GM19452 (cell line): ENCODE results near the gene PHF5A.
"Not testable (repeated sequence)": the region's sequence is repeated elsewhere in the genome, so short reads cannot be mapped to it uniquely, and the experiment has no call there.

Experiments used
- ATAC-seq: cut with Tn5 transposase; IDR thresholded peaks from one replicate; pipeline ENCODE4 v1.9.1; 2021; ENCODE audit not compliant: unreplicated experiment

The PHF5A gene

DNA sequence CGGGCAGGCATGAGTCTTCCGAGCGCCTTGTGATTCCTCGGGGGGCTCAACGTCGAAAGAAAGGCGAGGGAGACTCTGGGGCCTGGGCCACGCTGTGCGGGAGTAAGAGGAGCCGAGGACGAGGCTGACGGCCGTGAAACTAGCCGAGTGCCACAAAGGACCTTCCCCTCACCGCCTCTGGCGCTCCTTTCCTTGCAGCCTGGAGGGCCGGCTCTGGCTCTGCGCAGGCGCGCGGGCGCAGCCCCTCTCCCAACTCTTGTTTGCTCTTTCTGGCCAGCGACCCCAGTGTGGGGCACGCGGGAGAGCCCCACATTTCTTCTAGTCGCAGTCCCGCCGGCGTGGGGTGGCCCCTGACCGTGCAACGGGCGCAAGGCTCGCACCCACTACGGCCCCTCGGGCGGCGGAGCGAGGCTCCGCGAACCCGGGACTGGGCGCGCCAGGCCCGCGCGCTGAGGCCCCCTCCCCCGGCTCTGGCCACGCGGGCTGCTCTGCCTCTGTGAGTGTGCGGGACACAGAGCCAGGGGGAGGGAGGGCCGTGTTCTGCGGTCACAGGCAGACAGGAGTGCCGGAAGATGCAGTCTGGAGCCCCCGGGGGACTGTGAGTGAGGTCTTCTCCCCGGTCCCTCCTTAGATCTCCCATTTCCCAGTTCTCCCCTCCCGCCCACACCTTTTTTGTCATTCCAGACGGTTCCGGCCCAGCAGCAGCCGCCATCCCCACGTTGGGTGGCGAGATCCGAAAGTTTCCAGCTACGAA lies 20.9 kb downstream of the PHF5A start:
- no peak for ATAC-seq

DNA sequence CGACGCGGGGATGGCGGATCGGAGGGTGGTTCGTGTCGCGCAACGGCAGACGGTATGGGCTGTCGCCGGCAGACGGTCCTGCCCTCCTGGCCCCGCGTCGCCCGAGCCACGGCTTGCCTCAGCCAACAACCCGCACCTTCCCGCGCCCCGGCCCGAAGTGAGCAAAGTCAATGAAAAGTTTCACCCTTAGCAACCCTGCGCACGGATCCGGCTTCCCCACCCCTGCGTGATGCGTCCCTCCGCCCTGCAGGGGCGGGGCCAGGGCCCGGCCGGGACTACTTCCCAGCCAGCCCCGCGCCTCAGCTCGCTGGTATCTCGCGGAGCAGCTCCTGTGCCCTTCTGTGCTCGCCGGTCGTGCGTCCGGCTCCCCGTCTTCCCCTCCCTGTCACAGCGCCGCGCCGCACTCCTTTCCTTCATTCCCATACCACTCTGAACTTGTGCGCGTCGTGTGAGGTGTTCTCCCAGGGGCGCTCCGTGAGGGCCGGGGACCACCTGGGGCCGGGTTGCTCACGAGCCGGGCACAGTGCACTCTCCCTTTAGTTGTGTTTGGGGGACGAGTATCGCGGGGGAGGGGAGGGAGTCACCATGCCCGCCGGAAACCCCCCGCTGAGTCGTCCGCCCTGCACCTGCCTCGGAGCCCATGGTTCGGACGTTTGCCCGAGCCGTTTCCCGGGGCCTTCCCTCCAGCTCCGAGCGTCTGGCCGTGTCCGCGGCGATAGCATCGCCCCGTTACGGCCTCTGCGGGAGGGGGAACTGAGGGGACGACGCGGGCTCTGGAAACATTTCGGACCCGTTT lies 21.7 kb downstream of the PHF5A start, which contains the start of gene TOB2:
TSS of gene TOB2 (minus strand) at position 163 of the 796 bp plus-strand sequence. CDS start 9,456 bp downstream, outside the sequence.
- ATAC-seq = no peak

DNA sequence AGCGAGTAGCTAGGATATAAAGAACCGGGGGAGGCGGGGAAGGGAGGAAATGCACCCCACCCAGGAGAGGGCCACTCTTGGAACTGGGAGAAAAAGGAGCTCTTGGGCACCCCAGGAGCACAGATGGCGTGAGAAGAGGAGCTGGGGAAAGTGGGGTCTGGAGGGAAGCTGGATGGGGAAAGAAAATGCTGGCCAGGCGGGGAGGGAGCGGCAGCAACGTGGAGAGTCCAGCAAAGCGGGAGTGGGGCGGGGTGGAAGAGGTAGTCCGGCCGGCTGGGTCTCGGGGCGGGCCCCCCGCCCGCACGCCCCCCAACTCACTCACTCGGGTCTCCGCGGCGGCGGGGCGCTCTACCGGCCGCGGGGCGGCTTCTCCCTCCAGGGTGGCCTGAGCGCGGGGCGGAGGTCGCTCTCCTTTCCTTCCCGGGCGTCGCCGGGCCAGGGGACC lies 22.4 kb downstream of the PHF5A start:
- ATAC-seq = no peak

DNA sequence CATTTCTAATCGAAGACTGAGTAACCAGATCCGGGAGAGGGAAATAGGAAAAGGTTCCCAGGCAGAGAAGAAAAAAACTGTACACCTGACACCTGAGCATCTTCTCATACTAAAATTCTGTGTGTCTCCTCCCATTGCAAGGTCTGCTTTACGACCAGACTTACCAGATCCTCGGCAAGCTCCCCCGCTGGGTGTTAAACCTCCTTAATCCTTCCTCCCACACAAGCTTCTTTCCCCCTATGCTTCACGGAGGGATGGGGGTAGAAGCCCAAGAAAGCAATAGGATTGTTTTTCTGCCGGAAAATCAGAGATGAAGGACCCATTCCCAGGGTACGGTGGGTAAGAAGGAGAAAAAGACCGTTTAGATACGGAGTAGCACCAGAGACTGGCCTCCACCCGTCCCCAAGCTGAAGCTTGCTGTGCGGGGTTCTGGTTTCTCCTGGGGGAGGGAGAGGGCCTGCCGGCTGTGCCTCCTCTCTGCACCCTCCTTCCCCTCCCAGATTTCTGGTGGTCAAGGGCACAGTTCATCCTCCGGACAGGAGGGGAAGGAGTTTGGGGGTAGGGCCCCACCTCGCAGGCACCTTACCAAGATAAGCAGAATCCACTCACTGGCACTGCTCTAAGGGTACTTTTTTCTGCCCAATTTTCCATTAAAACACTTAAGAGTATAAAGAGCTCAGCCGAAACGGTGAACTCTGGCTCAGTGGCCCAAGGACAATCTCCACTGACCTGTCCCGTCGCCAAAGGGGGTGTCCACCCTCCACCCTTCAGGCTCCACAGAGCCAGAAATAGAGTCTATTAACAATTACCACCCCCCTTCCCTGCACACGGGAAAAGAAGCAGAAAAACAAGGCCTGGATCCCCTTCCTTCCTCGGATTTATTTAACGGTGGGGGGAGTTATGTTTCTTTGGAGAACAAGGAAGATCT lies 23.1 kb downstream of the PHF5A start:
- no peak for ATAC-seq

DNA sequence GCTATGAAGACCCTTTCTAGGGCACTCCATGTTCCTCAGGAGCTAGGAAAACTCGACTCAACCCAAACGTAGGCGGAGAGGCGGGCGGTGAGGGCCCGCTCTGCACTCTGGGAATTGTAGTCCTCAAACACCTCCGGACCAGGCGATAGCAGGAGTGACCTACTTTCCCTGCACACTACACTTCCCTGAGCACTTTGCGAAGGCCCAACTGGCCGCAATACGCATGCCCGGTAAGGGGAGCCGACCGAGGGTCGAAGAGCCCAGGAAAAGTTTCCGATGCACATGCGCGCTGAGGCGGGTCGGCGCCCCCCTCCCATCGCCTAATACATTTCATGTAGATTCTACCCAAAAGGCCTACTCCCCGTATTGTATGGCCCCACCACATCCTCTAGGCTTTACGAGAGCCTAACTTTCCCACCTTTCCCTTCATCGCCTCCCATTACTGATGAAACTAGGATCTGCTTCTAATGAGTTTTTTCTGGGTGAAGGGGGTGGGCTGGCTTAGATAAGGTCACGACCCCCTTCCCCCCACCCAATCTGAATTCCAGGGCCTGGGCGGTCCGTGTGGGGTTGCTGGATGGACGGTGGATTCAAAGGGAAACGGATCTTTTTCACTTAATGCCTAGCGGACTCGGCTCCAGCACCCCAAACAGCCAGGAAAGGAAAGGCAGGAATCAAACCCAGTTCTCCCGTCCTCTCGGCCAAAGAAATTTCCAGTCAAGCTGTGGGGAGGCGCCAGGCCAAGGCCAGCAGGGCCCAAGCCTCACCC lies 23.9 kb downstream of the PHF5A start:
- peak; percentile 57 for ATAC-seq

DNA sequence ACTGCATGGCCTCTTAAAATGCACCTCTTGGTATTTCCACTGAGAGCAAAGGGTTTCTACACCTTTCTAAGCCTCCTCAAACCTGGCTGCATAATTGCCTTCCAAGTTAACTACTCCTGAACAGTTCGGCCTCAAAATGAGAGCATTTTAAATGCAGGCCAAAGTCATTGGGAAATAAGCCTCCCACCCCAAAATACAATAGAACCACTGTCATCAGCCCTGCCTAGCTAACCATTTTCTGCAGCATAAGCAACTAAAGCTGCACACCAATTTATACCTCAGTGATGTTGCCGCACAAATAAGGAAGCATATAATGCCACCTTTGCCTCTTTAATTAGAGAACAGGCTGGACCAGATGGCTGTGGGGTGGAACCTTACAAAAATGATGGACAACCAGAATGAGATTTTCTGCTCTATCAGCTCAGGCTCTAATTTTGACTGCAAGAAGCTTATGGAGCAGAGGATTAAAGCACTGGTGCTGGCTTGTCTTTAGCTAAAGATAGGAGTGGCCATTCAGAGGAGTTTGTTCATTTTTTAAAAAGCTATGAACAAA lies 26.2 kb downstream of the PHF5A start:
- no peak for ATAC-seq

DNA sequence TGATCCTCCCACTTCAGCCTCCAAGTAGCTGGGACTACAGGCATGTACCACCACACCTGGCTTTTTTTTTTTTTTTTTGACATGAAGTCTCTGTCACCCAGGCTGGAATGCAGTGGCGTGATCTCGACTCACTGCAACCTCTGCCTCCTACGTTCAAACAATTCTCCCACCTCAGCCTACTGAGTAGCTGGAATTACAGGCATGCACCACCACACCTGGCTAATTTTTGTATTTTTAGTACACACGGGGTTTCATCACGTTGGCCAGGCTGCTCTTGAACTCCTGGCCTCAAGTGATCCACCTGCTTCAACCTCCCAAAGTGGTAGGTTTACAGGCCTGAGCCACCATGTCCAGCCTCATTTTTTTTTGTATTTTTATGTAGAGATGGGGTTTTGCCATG lies 28.0 kb downstream of the PHF5A start:
- not testable (repeated sequence) for ATAC-seq

DNA sequence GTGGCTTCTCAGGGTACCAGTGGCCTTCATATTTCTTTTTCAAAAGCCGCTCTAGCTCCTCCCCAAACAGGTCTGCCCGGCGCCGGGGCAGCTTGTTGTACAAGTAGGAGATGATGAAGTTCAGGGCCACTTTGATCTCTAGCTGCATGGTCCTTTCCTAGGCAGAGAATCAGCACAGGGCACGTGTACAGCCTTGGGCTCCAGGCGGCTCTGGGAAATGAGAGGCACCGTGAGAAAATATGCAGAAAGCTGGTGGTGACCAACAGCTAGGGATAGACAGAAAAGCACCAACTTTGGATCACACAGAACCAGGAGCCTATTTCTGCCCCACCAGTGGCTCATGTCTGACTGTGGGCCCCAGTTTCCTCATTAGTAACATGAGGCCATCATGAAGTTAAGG lies 31.3 kb downstream of the PHF5A start:
- ATAC-seq = no peak

DNA sequence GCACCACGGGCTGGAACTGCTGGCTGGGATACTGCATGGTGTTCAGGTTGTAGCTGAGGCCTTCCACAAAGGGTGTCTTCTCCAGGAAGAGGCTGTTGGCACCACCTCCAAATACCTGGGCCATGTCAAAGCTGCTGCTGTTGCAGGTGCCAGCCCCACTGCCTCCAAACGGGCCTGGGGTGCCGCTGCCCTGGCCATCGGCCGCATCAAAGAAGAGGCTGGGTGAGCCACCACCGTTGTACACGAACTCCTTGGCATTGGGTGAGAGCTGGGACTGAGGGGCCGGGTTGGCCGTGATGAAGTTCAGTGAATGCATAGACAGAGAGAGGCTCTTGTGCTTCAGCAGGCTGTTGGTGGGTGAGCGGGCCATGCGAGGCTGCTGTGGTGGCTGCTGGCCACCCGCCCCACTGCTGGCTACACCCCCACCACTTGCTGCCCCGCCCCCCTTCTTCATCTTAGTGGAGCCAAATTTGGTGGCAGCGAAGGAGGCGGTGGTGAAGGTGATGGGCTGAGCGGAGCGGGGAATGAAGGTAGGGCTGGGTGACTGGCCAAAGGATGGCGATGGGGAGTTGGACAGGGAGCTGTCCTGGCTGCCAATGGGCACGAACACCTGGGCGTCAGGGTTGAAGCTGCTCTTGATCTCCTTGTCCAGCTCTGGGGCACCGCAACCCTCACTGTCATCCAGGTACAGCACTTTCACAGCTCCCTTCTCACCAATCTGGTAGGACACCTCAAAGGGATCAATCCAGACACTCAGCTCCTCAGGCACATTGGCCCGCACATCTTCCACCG lies 32.0 kb downstream of the PHF5A start:
- ATAC-seq = no peak

DNA sequence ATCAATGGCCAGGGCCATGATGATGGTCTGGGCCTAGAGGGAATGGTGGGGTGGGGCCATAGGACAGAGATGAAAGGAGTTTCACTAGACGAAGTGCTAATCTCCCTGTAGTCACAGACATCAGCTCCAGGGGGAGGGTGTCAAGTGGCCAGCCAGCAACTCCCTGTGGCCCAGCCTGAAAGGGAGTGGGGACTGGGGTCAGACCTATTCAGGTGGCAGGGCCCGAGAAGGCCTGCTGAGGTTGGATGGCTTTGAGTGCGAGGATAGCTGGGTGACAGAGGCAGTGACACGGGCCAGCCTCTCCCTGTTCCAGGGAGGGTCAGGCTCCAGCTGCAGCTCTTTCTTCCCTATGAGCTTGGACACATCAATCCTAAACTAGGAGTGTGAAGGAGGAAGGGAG lies 32.9 kb downstream of the PHF5A start:
- no peak for ATAC-seq

DNA sequence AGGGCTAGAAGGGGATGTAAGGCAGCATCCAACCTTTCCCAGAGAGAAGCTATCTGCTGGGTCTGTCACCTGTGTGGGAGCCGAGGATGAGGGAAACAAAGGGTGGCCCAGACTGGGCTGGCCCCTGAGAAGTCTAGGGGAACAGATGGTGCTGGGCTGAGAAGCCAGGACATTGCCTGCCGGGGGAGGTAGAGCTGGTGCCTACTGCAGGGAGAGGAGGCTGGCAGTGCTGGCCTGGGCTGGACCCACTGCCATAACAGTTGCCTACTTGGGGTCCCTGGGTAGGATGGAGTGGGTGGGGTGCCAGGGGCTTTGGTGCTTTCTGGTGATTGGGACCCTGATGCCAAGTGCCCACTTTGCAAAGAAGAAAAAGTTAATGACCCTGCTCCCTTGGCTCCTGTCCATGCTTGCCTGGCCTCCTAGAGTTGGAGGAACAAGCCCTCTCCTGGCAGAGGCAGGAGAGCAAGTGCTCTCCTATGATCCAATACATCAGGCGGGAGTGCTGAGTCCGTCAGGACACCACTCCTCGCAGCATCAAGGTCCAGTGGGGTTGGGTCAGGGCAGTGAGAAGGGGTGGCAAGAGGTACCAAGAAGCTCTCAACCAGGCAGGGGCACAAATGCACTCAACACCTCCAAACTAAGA lies 34.0 kb downstream of the PHF5A start:
- not testable (repeated sequence) for ATAC-seq

DNA sequence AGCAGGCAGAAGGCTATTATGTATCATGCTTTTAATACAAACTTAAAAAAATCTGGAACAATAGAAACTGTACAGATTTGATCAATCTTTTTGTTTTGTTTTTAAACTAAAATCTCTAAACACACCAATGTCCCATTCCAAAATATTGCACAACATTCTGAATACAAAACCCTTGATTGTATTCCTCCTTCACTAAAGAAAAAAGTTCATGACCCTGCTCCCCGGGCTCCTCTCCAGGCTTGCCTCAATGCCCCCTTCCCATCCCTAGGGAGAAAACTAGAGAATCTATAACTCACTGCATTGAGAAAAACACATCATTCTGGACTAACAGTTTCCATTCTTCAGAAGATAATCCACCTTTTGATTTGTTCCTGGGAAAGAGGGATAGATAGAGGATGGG lies 35.0 kb downstream of the PHF5A start:
- not testable (repeated sequence) for ATAC-seq

DNA sequence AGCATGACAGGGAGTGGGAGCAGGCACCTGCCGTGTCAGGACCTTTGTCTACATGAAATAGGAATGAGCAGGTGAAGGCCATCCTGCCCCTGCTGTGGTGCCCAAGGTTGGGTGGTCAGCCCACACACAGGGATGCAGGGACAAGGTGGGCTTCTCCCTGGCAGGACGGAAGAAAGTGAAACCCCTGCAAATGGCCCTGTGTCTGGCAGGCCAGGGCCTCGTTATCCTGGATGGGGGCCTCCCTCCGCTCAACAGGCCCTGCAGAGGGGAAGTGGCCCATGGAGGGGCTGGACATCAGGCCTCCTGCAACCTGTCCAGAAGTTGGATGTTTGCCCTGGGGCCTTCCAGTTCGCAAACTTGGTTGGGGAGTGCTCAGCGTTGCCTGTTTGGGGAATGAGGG lies 36.8 kb downstream of the PHF5A start:
- ATAC-seq = no peak

DNA sequence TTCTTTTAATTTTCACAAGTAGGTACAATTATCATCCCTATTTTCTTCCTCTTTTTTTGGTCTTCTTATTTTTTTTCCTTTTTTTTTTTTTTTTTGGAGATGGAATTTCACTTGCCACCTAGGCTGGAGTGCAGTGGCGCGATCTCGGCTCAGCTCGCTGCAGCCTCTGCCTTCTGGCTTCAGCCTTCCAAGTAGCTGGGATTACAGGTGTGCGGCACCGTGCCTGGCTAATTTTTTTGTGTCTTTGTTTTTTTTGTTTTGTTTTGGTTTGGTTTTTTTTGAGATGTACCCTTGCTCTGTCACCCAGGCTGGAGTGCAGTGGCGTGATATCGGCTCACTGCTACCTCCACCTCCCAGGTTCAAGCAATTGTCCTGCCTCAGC lies 38.5 kb downstream of the PHF5A start:
- no peak for ATAC-seq

DNA sequence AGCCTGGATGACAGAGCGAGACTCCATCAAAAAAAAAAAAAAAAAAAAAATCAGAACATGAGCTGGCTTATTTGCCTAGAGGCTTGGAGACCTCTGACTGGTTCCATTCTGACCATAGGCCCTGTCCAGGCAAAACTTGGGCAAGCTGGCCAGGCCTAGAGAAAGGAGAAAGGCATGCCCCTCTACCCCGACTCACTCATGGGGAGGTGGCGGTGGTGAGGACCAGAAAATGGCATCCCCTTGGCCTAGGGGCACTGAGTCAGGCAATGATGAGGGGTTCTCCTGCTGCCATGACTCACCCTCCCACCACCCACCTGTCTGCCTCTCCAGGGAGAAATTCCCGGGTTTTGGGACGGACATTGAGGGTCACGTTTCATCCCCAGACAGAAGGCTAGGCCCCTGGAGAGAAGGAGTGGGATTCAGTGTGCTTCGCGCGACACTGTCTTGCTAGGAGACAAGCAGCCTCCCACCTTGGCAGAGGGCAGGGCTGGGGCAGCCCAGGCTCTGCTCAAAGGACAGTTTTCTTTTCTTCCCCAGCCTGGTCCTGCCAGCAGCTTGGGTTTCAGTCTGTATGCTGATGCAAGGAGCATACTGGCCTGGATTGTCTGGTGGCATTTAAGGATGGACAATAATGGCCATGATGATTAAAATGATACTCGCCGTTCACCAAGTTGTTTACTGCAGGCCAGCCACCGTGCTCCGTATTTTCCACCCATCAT lies 39.1 kb downstream of the PHF5A start:
- no peak for ATAC-seq

DNA sequence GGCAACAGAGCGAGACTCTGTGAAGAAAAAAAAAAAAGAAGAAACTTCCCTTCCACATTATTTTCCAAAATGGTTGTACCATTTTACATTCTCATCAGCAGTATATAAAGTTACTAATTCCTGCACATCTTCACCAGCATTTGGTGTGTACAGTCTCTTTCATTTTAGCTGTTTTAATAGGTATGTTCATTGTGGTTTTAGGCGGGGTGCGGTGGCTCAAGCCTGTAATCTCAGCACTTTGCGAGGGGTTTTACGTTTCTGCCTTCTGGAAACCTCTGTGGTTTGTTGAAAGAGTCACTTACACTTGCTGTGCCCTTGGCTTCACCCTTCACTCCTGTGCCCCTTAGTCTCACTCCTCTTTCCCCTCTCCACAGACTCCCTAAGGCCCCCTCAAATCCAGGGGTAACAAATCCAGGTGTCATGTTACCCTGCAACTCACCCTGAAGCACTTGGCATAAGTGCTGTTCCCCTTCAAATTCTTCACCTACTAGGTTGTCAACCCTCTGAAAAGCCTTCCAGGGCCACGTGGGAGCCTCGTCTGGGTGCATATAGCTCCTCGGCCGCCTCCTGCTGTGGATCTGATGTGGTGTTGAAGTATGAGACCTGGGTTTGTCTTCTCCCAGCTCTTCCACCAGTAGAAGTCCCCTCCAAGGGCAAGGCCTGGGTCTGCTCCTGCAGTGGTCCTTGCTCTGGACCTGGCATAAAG lies 42.7 kb downstream of the PHF5A start:
- ATAC-seq = no peak

DNA sequence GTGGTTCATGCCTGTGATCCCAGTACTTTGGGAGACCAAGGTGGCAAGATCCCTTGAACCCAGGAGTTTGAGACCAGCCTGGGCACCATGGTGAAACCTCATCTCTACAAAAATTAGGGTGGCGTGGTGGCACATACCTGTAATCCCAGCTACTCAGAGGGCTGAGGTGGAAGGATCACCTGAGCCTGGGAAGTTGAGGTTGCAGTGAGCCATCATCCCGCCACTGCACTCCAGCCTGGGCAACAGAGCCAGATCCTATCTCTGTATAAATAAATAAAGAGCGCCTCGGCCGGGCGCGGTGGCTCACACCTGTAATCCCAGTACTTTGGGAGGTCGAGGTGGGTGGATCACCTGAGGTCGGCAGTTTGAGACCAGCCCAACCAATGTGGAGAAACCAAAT lies 49.8 kb downstream of the PHF5A start:
- ATAC-seq = no peak
